ENCODE results near the gene ANKRD1.

- no peak for TF ChIP-seq CTCF (IDR thresholded peaks at IDR 0.05)
- peak; percentile 29 for TF ChIP-seq POLR2A (IDR thresholded peaks at IDR 0.05)
These were observed 48.9 kb downstream of the ANKRD1 start, which contains the start of gene RPP30 for GRCh38 chr10:90871766-90872647.
